Measurements from ENCODE around the gene NNT. TPM values are rescaled to one million over a fixed set of nuclear protein-coding genes. Genes with fewer than 3 reads are reported as not detected.

Gene NNT
- total RNA-seq, result 96.8 and 109 TPM in 2 replicates

GRCh38 chr5:43602461-43603343 is at the start of gene NNT:
TSS of gene NNT (plus strand) at chr5:43603180. CDS start at chr5:43609196, 6,016 bp downstream.

GRCh38 chr5:43556857-43557542 is 46.0 kb upstream of the NNT start, which contains the start of gene PAIP1:
TSS of gene PAIP1 (minus strand) at chr5:43557077. CDS start at chr5:43556846, 231 bp downstream.

Other genes starting within 250 kb of the NNT start
- 1.3 and 2.9 TPM in 2 replicates for gene CCL28, start 190.8 kb upstream of the NNT start, total RNA-seq
- gene TMEM267, start 119.3 kb upstream of the NNT start, total RNA-seq, result 11.8 and 13.4 TPM in 2 replicates
- 1.3 and 6.3 TPM in 2 replicates for gene C5orf34, start 88.0 kb upstream of the NNT start, total RNA-seq
- 80.3 and 95.6 TPM in 2 replicates for gene PAIP1, start 46.1 kb upstream of the NNT start, total RNA-seq

All from smooth muscle cell of trachea (primary cell).